Breast epithelium (tissue), 3 donors: ENCODE measurements around the gene TAT.

Experiments
- CTCF ChIP-seq, 3 donors: fragments of 450-650 bp; IDR thresholded peaks; one replicate each; pipeline ENCODE4 v1.5.1; 2016 to 2017; ENCODE audit warnings: antibody characterized with exemption in 3 of 3, mild to moderate bottlenecking in 3 of 3, moderate library complexity in 3 of 3
- POLR2A ChIP-seq: fragments of 450-650 bp; IDR thresholded peaks from one replicate; pipeline ENCODE4 v1.6.1; 2016; ENCODE audit warnings: antibody characterized with exemption, mild to moderate bottlenecking, moderate library complexity
- POLR2AphosphoS5 ChIP-seq, 3 donors: sonication (generic); formaldehyde crosslinking; IDR thresholded peaks; one replicate each; pipeline ENCODE4 v1.6.1; 2017; ENCODE audit warnings: antibody characterized with exemption in 3 of 3

- TF ChIP-seq CTCF (IDR thresholded peaks at IDR 0.05) (no peak), POLR2AphosphoS5 (IDR thresholded peaks at IDR 0.05) (no peak), POLR2A (no peak)
These were observed 4.3 kb downstream of the TAT start for GRCh38 chr16:71572497-71573116.
